ENCODE measurements around the gene FAM168A.

The FAM168A gene

DNA sequence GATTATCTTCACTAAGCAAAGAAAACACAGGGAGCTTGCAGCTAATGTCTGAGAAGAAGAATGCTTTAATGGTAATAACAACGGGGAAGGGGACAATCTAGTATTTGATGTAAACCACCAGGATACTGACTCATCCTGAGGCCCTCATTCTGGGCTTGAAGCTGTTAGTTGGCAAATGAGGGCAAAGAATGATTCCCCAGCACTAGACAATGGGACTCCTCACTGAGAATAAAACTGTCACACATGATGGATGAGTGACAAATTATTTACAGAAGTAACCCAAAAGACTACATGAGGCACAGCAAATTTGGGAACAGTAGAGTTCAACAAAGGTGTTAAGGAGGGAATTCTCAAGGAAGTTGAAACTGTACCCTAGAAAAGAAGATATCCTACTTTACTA is 76.3 kb downstream of the FAM168A start:
- peak in 1 of 2 donors; percentile 3 for DNase-seq (ENCODE audit: low read depth in 1 of 2, low spot score in 1 of 2)

GRCh38 chr11:73520353-73521061 is 77.4 kb downstream of the FAM168A start:
- DNase-seq (ENCODE audit: low read depth in 1 of 2, low spot score in 1 of 2): no peak

- DNase-seq (ENCODE audit: low read depth in 1 of 2, low spot score in 1 of 2): no peak
Observed at GRCh38 chr11:73519266-73519665, 78.6 kb downstream of the FAM168A start.

DNA sequence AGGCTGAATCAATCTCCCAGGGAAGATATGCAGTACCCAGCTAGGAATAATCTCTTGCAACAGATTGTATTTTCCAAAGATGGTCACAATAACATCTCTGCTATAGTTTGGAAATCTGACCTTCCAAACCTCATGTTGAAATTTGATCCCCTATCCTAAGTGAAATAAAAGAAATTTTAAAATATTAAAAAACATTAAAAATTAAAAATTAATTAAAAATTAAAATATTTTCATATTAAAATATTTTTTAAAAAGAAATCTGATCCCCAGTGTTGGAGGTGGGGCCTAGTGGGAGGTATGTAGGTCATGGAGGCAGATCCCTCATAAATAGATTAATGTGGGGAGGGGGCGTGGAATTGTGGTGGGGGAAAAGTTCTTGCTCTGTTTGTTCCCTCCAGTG is 79.7 kb downstream of the FAM168A start:
- DNase-seq (ENCODE audit: low read depth in 1 of 2, low spot score in 1 of 2): no peak

- DNase-seq (ENCODE audit: low read depth in 1 of 2, low spot score in 1 of 2): no peak
Observed at GRCh38 chr11:73516080-73516479, 81.8 kb downstream of the FAM168A start.

- no peak for DNase-seq (ENCODE audit: low read depth in 1 of 2, low spot score in 1 of 2)
Observed at GRCh38 chr11:73513707-73514106, 84.2 kb downstream of the FAM168A start.

GRCh38 chr11:73510877-73511276 is 87.0 kb downstream of the FAM168A start:
- no peak for DNase-seq (ENCODE audit: low read depth in 1 of 2, low spot score in 1 of 2)

GRCh38 chr11:73510106-73510505 is 87.8 kb downstream of the FAM168A start:
- DNase-seq (ENCODE audit: low read depth in 1 of 2, low spot score in 1 of 2): no peak

DNA sequence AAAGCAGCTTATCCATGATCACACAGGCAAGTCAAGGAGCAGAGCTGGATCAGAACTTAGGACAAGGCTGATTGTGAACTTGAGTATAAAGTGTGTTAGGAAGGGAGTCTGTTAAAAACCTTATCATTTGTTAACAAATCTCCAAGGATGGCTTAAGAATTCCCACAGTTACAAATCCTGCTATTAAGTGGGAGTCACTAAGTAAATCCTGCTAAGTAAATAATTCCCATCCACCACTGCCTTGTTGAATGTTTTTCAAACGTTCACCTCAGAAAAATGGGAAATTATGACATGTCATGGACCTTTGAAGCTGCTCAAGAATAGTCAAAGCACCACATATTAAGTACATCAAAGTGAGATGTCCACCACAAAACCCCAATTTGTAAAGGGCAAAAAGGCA is 88.7 kb downstream of the FAM168A start:
- no peak for DNase-seq (ENCODE audit: low read depth in 1 of 2, low spot score in 1 of 2)

GRCh38 chr11:73508243-73509176 is 89.4 kb downstream of the FAM168A start:
- no peak for DNase-seq (ENCODE audit: low read depth in 1 of 2, low spot score in 1 of 2)

DNA sequence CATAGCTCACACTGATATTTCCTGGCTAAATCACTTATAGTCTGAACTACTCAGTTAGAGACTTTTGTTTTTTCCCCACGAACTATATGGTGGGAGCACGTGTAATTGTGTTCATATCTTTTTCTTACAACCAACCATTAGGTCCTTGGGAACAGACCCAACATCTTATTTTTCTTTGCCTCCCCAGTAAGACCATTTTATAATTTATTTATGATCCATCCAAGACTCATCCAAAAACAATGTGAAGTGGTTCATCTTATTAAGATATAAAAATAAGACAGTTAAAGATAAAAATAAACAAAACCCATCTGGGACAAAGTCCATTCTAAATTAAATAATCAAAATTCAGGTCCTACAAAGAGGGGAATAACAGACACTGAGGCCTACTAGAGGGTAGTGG is 90.8 kb downstream of the FAM168A start:
- DNase-seq (ENCODE audit: low read depth in 1 of 2, low spot score in 1 of 2): no peak

DNA sequence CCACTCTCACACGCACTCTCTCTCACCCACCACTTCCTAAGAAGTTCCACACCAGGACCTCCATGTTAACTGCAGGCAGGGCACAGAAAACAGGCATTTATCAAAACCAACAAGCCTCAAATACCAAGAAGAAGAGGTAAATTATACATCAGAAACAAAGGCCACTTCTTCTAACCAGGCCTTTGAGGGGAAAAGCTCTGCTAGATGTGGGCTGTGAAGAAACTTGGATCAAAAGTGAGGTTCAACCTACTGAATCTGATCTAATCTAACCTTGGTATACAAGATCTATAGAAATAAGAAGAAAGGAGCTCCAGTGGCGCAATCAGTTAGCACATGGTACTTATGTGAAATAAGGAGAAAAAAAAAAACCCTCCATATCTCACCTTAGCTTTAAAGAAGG is 91.9 kb downstream of the FAM168A start:
- no peak for DNase-seq (ENCODE audit: low read depth in 1 of 2, low spot score in 1 of 2)

GRCh38 chr11:73498343-73498742 is 99.6 kb downstream of the FAM168A start:
- DNase-seq (ENCODE audit: low read depth in 1 of 2, low spot score in 1 of 2): no peak

DNA sequence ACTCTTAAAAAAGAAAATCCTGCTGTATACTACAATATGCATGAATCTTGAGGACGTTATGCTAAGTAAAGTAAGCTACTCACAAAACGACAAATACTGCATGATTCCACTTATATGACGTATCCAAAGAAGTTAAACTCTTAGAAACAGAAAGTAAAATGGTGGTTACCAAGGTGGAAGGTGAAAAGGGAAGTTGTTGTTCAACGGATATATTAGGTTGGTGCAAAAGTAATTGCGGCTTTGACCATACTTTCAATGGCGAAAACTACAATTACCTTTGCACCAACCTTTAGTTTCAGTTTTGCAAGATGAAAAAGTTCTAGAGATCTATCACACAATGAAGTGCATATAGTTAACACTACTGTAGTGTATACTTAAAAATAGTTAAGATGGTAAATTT is 101.8 kb downstream of the FAM168A start:
- no peak for DNase-seq (ENCODE audit: low read depth in 1 of 2, low spot score in 1 of 2)

- DNase-seq (ENCODE audit: low read depth in 1 of 2, low spot score in 1 of 2): no peak
Observed at GRCh38 chr11:73495731-73496130, 102.2 kb downstream of the FAM168A start.

GRCh38 chr11:73493956-73494598 is 103.8 kb downstream of the FAM168A start:
- no peak for DNase-seq (ENCODE audit: low read depth in 1 of 2, low spot score in 1 of 2)

DNA sequence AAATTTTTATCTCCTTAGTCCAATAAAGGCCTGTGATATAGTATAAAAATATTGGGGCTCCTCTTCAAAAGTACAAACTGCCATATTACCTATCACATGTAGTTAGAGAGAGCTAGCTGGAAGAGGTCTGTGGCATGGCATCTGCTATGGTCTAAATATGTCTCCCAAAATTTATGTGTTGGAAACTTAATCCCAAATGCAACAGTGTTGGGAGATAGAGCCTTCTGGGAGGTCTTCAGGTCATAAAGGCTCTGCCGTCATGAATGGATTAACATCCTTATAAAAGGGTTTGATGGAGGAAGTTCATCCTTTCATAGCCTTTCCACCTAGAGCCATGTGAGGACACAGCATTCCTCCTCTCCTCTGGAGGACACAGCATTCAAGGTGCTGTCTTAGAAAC is 116.3 kb downstream of the FAM168A start:
- DNase-seq (ENCODE audit: low read depth in 1 of 2, low spot score in 1 of 2): no peak

- no peak for DNase-seq (ENCODE audit: low read depth in 1 of 2, low spot score in 1 of 2)
Observed at GRCh38 chr11:73480677-73481076, 117.2 kb downstream of the FAM168A start.

DNA sequence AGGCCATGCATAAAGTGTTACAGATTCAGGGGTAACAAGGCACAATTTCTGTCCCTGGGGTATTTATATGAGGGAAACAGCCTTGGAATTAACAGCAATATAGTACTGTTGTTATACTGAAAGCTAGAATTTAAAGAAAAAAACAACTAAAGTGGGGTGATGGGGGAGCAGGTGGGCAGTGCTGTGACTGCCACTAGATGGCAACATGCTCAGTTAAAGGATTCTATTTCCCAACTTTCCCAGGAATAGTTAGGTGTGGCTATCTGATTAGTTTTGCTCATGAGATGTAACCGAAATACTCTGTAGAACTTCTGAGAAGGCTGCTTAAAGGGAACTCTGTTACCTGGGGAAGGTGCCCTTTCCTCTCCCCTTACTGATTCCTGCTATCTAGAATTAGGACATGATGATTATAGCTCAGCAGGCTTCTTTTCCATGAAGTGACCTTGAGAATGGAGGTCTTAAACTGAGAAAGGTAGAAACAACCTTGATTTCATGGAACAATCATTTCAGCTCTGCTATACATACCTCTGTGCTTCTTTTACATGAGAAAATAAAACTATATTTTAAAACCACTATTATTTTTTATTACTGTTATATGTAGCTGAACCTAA is 119.1 kb downstream of the FAM168A start:
- DNase-seq (ENCODE audit: low read depth in 1 of 2, low spot score in 1 of 2): no peak

DNA sequence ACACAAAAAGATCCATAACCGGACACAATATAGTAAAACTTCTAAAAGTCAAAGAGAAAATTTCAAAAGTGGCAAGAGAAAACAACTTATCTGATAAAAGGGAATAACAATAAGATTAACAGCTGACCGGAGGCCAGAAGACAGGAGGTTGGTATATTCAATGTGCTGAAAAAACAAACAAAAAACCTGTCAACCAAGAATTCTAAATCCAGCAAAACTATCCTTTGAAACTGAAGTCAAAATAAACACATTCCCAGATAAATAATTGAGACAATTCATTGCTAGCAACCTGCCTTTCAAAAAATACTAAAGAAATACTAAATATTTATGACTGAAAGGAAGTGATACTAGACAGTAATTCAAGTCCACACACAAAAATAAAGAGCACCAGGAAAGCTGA is 120.4 kb downstream of the FAM168A start:
- DNase-seq (ENCODE audit: low read depth in 1 of 2, low spot score in 1 of 2): no peak

DNA sequence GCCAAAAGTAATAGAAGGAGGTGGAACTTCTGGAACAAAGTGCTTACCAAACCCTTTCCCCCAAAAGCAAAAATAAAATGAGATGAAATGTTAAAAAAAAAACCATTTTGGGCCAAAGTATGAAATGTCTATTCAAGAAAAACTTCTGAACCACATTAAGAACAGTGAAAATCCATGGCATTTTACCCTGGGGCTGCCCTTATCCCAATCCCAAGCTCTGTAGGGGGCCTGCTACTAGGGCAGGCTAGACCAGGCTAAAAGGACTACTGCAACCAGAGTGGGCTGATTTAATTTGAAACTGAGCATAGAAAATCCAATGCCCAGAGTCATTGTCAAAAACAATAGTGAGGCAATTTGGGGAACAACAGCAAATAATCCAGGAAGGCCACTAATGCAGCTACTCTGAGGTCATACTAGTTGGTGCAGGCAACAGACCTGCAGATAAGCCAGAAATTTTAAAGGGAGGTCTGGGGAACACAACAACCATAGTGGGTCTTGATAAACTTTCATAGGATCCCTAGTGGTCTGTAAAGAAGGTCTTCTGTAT is 122.3 kb downstream of the FAM168A start:
- DNase-seq (ENCODE audit: low read depth in 1 of 2, low spot score in 1 of 2): no peak

Data from activated CD4-positive, alpha-beta T cell treated with anti-CD3 and anti-CD28 coated beads, Interleukin-2, amount 50 U/mL, for 24 hours (primary cell).